K562 (cell line): Measurements from ENCODE around the gene SPON1. TPM values are rescaled to one million over a fixed set of nuclear protein-coding genes. Genes with fewer than 3 reads are reported as not detected.

Experiments used
- ATAC-seq: fragments of 200-7000 bp; cut with Tn5 transposase; 3 replicates; pipeline ENCODE4 v1.9.1; 2020; ENCODE audit warnings: moderate library complexity
- BruUV-seq: library from RNA; stranded (reverse); fragments of 400-500 nt; replicated peaks from 2 replicates; lab custom pipeline; 2021; lab: Mats Ljungman, UMichigan
- CTCF ChIA-PET: fragments of 300-600 bp; formaldehyde crosslinking; extraction: SDS; loops from one replicate; lab custom pipeline; 2021; ENCODE audit warnings: low intra/inter-chr PET ratio; lab: Yijun Ruan, JAX
- POLR2A ChIA-PET: fragments of 300-600, 350-650 bp; sonication (Branson Sonifier 250); formaldehyde crosslinking; extraction: SDS; loops from one replicate; lab custom pipeline; 2021; ENCODE audit warnings: antibody characterized with exemption, inconsistent platforms; lab: Yijun Ruan, JAX
- DNase-seq, 4 experiments: peaks; one replicate each; pipeline versions ENCODE4 v3.0.0 to v3.0.0-alpha.2; 2011 to 2018; ENCODE audit warnings: low spot score in 3 of 4, mixed read lengths in 3 of 4; ENCODE audit errors: extremely low read depth in 1 of 4
- FAIRE-seq: peaks from 2 replicates; lab custom pipeline; 2011; peaks lifted over from hg19 to GRCh38; lab: Jason Lieb, UNC
- H2AFZ ChIP-seq: 2 replicates; pipeline ENCODE4 v1.6.0; 2011; ENCODE audit warnings: low read depth, low read length, control low read depth, inconsistent platforms
- H3K27ac ChIP-seq: fragments of 200-600 bp; 3 replicates; pipeline ENCODE4 v1.8.0; 2011; ENCODE audit warnings: low read depth, mild to moderate bottlenecking, control low read depth, inconsistent platforms, low read length, moderate library complexity, mixed read lengths; ENCODE audit errors: extremely low read depth
- H3K27me3 ChIP-seq, 2 experiments: fragments of 300-600 bp in 1 of 2; 2 replicates in 1 of 2; 3 replicates in 1 of 2; pipeline versions ENCODE4 v1.6.0 to v1.8.0; 2011; ENCODE audit warnings: inconsistent platforms in 2 of 2, low read length in 2 of 2, mild to moderate bottlenecking in 1 of 2, mixed read lengths in 1 of 2, moderate library complexity in 1 of 2; ENCODE audit not compliant: control insufficient read depth in 2 of 2, insufficient read depth in 2 of 2
- H3K36me3 ChIP-seq: fragments of 300-600 bp; 3 replicates; pipeline ENCODE4 v1.8.0; 2011; ENCODE audit warnings: mild to moderate bottlenecking, low read length, inconsistent platforms; ENCODE audit not compliant: control insufficient read depth, insufficient read depth
- H3K4me1 ChIP-seq, 2 experiments: fragments of 200-600 bp in 1 of 2; replicated peaks in 1 of 2; 2 replicates in 1 of 2; 3 replicates in 1 of 2; pipeline versions ENCODE4 v1.5.1 to v1.8.0; 2011; ENCODE audit warnings: inconsistent platforms in 2 of 2, low read length in 2 of 2, mild to moderate bottlenecking in 1 of 2, mixed read lengths in 1 of 2, moderate library complexity in 1 of 2; ENCODE audit not compliant: control insufficient read depth in 2 of 2, insufficient read depth in 2 of 2
- H3K4me2 ChIP-seq: 2 replicates; pipeline ENCODE4 v1.6.1; 2011; ENCODE audit warnings: low read length, control low read depth, inconsistent platforms, mixed read lengths; ENCODE audit not compliant: insufficient read depth
- H3K4me3 ChIP-seq: fragments of 200-600 bp; sonication (generic), shearing (Covaris generic); 2 replicates; pipeline ENCODE4 v1.5.1; 2016; ENCODE audit warnings: control low read depth, inconsistent platforms
- H3K79me2 ChIP-seq: fragments of 200-600 bp; 3 replicates; pipeline ENCODE4 v1.8.0; 2011; ENCODE audit warnings: low read length, inconsistent platforms; ENCODE audit not compliant: control insufficient read depth, insufficient read depth
- H3K9ac ChIP-seq, 2 experiments: 2 replicates each; pipeline versions ENCODE4 v1.6.0 to v1.6.1; 2011; ENCODE audit warnings: low read depth in 2 of 2, low read length in 2 of 2, control low read depth in 1 of 2, inconsistent platforms in 1 of 2, mild to moderate bottlenecking in 1 of 2, mixed read lengths in 1 of 2; ENCODE audit not compliant: insufficient read depth in 1 of 2
- H3K9me1 ChIP-seq: one replicate; pipeline ENCODE4 v1.6.0; 2011; ENCODE audit warnings: inconsistent platforms, mild to moderate bottlenecking, low read length, moderate library complexity; ENCODE audit not compliant: control insufficient read depth, insufficient read depth
- H3K9me3 ChIP-seq: replicated peaks from 2 replicates; pipeline ENCODE4 v1.5.1; 2011; ENCODE audit warnings: low read depth, low read length, inconsistent platforms; ENCODE audit not compliant: control insufficient read depth, insufficient read depth
- H4K20me1 ChIP-seq: replicated peaks from 2 replicates; pipeline ENCODE4 v1.6.1; 2011; ENCODE audit warnings: low read length, inconsistent platforms, mixed read lengths; ENCODE audit not compliant: control insufficient read depth, insufficient read depth
- BHLHE40 ChIP-seq: IDR thresholded peaks from 2 replicates; pipeline ENCODE4 v1.6.1; 2011; ENCODE audit warnings: low read length, improper control_type of control experiment
- HDAC3 ChIP-seq: fragments of 450-650 bp; IDR thresholded peaks from 2 replicates; pipeline ENCODE4 v1.6.1; 2018; ENCODE audit warnings: borderline replicate concordance, mild to moderate bottlenecking, moderate library complexity; ENCODE audit not compliant: partially characterized antibody
- MAFG ChIP-seq: fragments of 450-650 bp; conservative IDR thresholded peaks from 2 replicates; pipeline ENCODE4 v1.6.1; 2016; ENCODE audit warnings: missing genetic modification characterization, missing compliant biosample characterization
- PML ChIP-seq: IDR thresholded peaks from 2 replicates; pipeline ENCODE4 v1.6.1; 2012; ENCODE audit warnings: low read length, inconsistent platforms
- SMAD4 ChIP-seq: fragments of 250-450 bp; sonication (Bioruptor Pico); conservative IDR thresholded peaks from 2 replicates; pipeline ENCODE4 v1.8.0; 2021; ENCODE audit warnings: inconsistent platforms, mild to moderate bottlenecking, moderate library complexity
- SPI1 ChIP-seq: IDR thresholded peaks from 2 replicates; pipeline ENCODE4 v1.6.1; 2011; ENCODE audit warnings: low read depth, low read length, control low read depth, borderline replicate concordance
- WGBS: fragments of 100-300 bp; shearing (Covaris generic); methylation state at CpG from one replicate; pipeline ENCODE4 v1.1.6; 2016; ENCODE audit warnings: low coverage, mixed read lengths; ENCODE audit not compliant: insufficient coverage; ENCODE audit errors: missing lambda C conversion rate; 5-methylcytosine and 5-hydroxymethylcytosine counted together
- in situ Hi-C: fragments of 300-500 bp; cut with MboI; formaldehyde crosslinking; loops from 4 replicates; pipeline ENCODE4 v1.15.0; 2018; ENCODE audit warnings: inconsistent platforms, mixed read lengths
- intact Hi-C: fragments of 100-400 bp; cut with micrococcal nuclease; formaldehyde crosslinking; loops from 2 replicates; pipeline ENCODE4 v1.14.2; 2022
- polyA plus RNA-seq, 8 experiments: library from polyadenylated mRNA; depleted of rRNA in 4 of 8; stranded (reverse) in 5 of 8; unstranded in 3 of 8; fragments of >200 nt; fragmentation: Nextera tagmentation in 2 of 8; fragmentation: Illumina TruSeq in 1 of 8; extraction: Ambion mirVana in 2 of 8; extraction: Trizol in 1 of 8; gene quantifications; 2 replicates each; pipeline versions ENCODE4 v1.2.1 to v1.2.3, GENCODE V29; 2011 to 2014; ENCODE audit warnings: inconsistent platforms in 1 of 8, missing spikeins in 1 of 8
- total RNA-seq, 7 experiments: library from RNA; depleted of rRNA in 6 of 7; stranded (reverse); fragments of >200 nt in 6 of 7; fragmentation: Illumina TruSeq in 2 of 7; extraction: Trizol in 2 of 7; gene quantifications; 2 replicates each; pipeline versions ENCODE4 v1.2.1 to v1.2.3, GENCODE V29; 2011 to 2021; ENCODE audit warnings: low replicate concordance in 1 of 7
- TF ChIP-seq, protein P1 (sequence below): fragments of 200-400 bp; formaldehyde crosslinking; IDR thresholded peaks from 2 replicates; pipeline ENCODE4 v1.6.1; 2017; ENCODE audit warnings: mild to moderate bottlenecking, low read depth, low read length, moderate library complexity

Gene SPON1
- total and polyA plus RNA-seq, 9 of the 15 experiments (the other 6 are each of a cell fraction or from before 2014, with no cell fraction given), result 0.04 to 0.06 TPM; not detected in 7

DNA sequence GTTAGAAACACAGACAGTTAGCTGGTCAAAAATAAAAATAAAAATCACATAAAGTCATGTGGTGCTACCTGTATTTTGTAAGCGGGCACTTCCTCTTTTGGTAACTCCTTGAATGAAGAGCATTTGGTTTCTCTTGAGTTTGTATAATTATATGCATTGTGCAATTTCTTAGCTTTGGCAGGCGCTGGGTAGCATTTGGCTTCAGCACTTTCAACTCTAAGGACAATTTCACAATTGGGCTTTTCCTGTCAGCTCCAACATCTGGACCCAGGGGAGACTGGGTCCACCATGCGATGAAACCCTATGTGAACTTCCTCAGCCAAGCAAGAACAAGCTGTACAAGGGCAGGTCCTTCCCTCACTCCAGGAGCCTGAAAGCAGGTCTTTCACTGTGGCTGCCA is 227.4 kb downstream of the SPON1 start:
- POLR2A ChIA-PET, result interaction anchor here (0.7 to 1.6 kb wide), 2 partner anchors 27 to 97 kb away, joined by 3 to 5 read pairs; no protein-coding TSS in a partner anchor
- Histone ChIP-seq H4K20me1 (no peaks in the 10 kb centered on the region), H3K27ac (no peak overlapping the region), H3K36me3 (no peaks in the 10 kb centered on the region), H3K4me3 (no peak overlapping the region), H3K9me3 (no peaks in the 10 kb centered on the region), H3K4me2 (no peak overlapping the region), H3K9me1 (no peaks in the 10 kb centered on the region), H3K79me2 (no peaks in the 10 kb centered on the region), H2AFZ (no peak overlapping the region), H3K4me1 (no peaks in the 10 kb centered on the region), H3K9ac (no peak overlapping the region), H3K27me3 (peaks cover 0 to 15% of the 10 kb centered on the region in 2 experiments; a peak in 3 of 5 replicates)
- intact Hi-C loops, result no loop called here
- WGBS, result 0% methylated on average over 3 of the region's 3 CpGs
- no TSS peak for BruUV-seq
- CTCF ChIA-PET, result no interaction called here
- in situ Hi-C loops, result no loop called here
- DNase-seq, result no peak
- no peak for ATAC-seq
- FAIRE-seq, result no peak
- TF ChIP-seq MAFG (tag), result no peak
- TF ChIP-seq SPI1, result peak; percentile 89

DNA sequence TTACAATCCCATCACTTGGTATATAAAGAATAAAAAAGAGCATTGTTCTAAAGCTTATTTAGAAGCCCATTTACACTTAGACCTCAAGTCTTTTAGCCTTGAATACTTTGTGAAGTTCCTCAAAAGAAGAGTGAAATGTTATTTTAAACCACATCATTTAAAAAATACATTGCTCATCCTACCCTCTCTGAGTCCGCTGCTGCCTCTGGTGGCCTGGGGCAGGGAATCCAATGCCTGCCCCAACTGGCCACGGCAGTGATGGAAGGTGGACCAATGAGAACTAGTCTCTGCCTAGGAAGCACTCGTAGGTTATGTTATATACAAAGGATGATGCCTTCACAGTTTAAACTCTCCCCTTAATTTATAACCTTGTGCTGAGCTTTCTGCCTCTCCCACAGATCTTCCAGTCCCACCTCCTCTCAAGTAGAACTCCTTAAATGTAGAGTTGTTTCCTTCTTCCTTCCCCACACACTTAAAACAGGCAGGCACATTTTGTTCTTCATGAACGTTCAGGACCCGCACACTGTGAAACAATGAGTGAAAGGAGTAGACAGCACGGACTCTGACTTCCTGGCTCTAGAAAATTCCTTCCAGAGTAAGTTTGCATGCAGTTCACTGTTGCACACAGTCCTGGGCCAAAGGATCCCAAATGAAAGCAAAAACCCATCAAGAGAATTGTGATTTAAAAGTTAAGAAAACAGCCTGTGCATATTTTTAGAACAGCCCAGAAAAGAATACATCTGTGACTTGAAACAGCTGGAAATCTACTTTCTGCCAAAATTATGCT is 228.7 kb downstream of the SPON1 start:
- Histone ChIP-seq H3K9me1 (no peaks in the 10 kb centered on the region), H3K9ac (no peak overlapping the region), H3K4me2 (no peak overlapping the region), H3K36me3 (no peaks in the 10 kb centered on the region), H3K27ac (no peak overlapping the region), H3K4me1 (no peaks in the 10 kb centered on the region), H3K4me3 (no peak overlapping the region), H3K79me2 (no peaks in the 10 kb centered on the region), H3K27me3 (peaks cover 0 to 15% of the 10 kb centered on the region in 2 experiments; a peak in 3 of 5 replicates), H2AFZ (no peak overlapping the region), H4K20me1 (no peaks in the 10 kb centered on the region), H3K9me3 (no peaks in the 10 kb centered on the region)
- POLR2A ChIA-PET, result interaction anchor here (0.8 kb wide), 1 partner anchor 9 kb away, joined by 3 read pairs; no protein-coding TSS in a partner anchor
- FAIRE-seq, result no peak
- CTCF ChIA-PET, result no interaction called here
- TF ChIP-seq, protein P1, sequence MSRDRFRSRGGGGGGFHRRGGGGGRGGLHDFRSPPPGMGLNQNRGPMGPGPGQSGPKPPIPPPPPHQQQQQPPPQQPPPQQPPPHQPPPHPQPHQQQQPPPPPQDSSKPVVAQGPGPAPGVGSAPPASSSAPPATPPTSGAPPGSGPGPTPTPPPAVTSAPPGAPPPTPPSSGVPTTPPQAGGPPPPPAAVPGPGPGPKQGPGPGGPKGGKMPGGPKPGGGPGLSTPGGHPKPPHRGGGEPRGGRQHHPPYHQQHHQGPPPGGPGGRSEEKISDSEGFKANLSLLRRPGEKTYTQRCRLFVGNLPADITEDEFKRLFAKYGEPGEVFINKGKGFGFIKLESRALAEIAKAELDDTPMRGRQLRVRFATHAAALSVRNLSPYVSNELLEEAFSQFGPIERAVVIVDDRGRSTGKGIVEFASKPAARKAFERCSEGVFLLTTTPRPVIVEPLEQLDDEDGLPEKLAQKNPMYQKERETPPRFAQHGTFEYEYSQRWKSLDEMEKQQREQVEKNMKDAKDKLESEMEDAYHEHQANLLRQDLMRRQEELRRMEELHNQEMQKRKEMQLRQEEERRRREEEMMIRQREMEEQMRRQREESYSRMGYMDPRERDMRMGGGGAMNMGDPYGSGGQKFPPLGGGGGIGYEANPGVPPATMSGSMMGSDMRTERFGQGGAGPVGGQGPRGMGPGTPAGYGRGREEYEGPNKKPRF, result no peak
- no peak for TF ChIP-seq HDAC3
- no peak for TF ChIP-seq BHLHE40
- TF ChIP-seq PML, result no peak
- TF ChIP-seq SMAD4 (CRISPR knock-in tag), result no peak
- in situ Hi-C loops (no loop called here), intact Hi-C loops (no loop called here)
- peak; percentile 54; the same call in 1 of the 3 replicates for ATAC-seq
- no peak for DNase-seq
- 0% methylated on average over 6 of the region's 6 CpGs for WGBS
- BruUV-seq, result no TSS peak
